HG03025 (cell line): ENCODE results near the gene FAM76B.
A peak's percentile ranks its signal among the peaks of the same experiment; 100 is the strongest.
"Not testable (repeated sequence)": the region's sequence is repeated elsewhere in the genome, so short reads cannot be mapped to it uniquely, and the experiment has no call there.

Source experiments
- ATAC-seq: cut with Tn5 transposase; IDR thresholded peaks from one replicate; pipeline ENCODE4 v1.9.1; 2021; ENCODE audit warnings: mild to moderate bottlenecking, moderate library complexity; ENCODE audit not compliant: unreplicated experiment, low FRiP score

The FAM76B gene

GRCh38 chr11:95789506-95790122, at the start of gene FAM76B:
TSS of gene FAM76B (minus strand) at chr11:95789782. CDS start at chr11:95789478, 304 bp downstream.
- ATAC-seq, result peak; percentile 71

- peak; percentile 68 for ATAC-seq
Measured at GRCh38 chr11:95835768-95836488, 46.3 kb upstream of the FAM76B start.

- ATAC-seq, result no peak
Measured at GRCh38 chr11:95835351-95835750, 45.8 kb upstream of the FAM76B start.

- no peak for ATAC-seq
Measured at GRCh38 chr11:95833378-95833777, 43.8 kb upstream of the FAM76B start.

- no peak for ATAC-seq
Measured at GRCh38 chr11:95832763-95833162, 43.2 kb upstream of the FAM76B start.

- ATAC-seq, result no peak
Measured at GRCh38 chr11:95831198-95831883, 41.8 kb upstream of the FAM76B start.

GRCh38 chr11:95829580-95830259, 40.1 kb upstream of the FAM76B start:
- ATAC-seq, result no peak

- no peak for ATAC-seq
Measured at GRCh38 chr11:95827696-95828095, 38.1 kb upstream of the FAM76B start.

GRCh38 chr11:95821640-95822039, 32.1 kb upstream of the FAM76B start:
- ATAC-seq, result no peak

- ATAC-seq, result no peak
Measured at GRCh38 chr11:95816037-95816436, 26.5 kb upstream of the FAM76B start.

- ATAC-seq, result not testable (repeated sequence)
Measured at GRCh38 chr11:95811052-95811451, 21.5 kb upstream of the FAM76B start.

GRCh38 chr11:95806464-95806863, 16.9 kb upstream of the FAM76B start:
- not testable (repeated sequence) for ATAC-seq

GRCh38 chr11:95805869-95806268, 16.3 kb upstream of the FAM76B start:
- ATAC-seq, result no peak

- no peak for ATAC-seq
Measured at GRCh38 chr11:95803973-95804372, 14.4 kb upstream of the FAM76B start.

- no peak for ATAC-seq
Measured at GRCh38 chr11:95802806-95803205, 13.2 kb upstream of the FAM76B start.

- ATAC-seq, result no peak
Measured at GRCh38 chr11:95800438-95800837, 10.9 kb upstream of the FAM76B start.

- ATAC-seq, result no peak
Measured at GRCh38 chr11:95799546-95799945, 10.0 kb upstream of the FAM76B start.

- no peak for ATAC-seq
Measured at GRCh38 chr11:95796501-95796900, 6.9 kb upstream of the FAM76B start.

- ATAC-seq, result no peak
Measured at GRCh38 chr11:95795627-95796295, 6.2 kb upstream of the FAM76B start.

- ATAC-seq, result no peak
Measured at GRCh38 chr11:95794086-95794485, 4.5 kb upstream of the FAM76B start.
